ENCODE data around the gene DHRS1.

- no peak for TF ChIP-seq CTCF (IDR thresholded peaks at IDR 0.05)
- TF ChIP-seq POLR2A (IDR thresholded peaks at IDR 0.05) = no peak
- TF ChIP-seq EP300 (IDR thresholded peaks at IDR 0.05) = no peak
- no peak for TF ChIP-seq POLR2AphosphoS5 (IDR thresholded peaks at IDR 0.05)
Measured at GRCh38 chr14:24269910-24270536, 29.6 kb downstream of the DHRS1 start.
